Mucosa of rectum (tissue), 2 donors: ENCODE data around the gene KEL.
"Not testable (repeated sequence)": the region's sequence is repeated elsewhere in the genome, so short reads cannot be mapped to it uniquely, and the experiment has no call there.

Source experiments
- H3K27ac ChIP-seq, 2 donors: one replicate each; pipeline ENCODE4 v1.7.0; 2013; ENCODE audit warnings: inconsistent platforms in 2 of 2, low read depth in 2 of 2, low read length in 2 of 2
- H3K27me3 ChIP-seq, 2 donors: one replicate each; pipeline ENCODE4 v1.7.0; 2013; ENCODE audit warnings: low read length in 2 of 2; ENCODE audit not compliant: control insufficient read depth in 2 of 2, insufficient read depth in 2 of 2
- H3K36me3 ChIP-seq, 2 donors: one replicate each; pipeline ENCODE4 v1.7.0; 2013; ENCODE audit warnings: low read length in 2 of 2; ENCODE audit not compliant: control insufficient read depth in 2 of 2, insufficient read depth in 2 of 2
- H3K4me1 ChIP-seq, 2 donors: one replicate each; pipeline ENCODE4 v1.7.0; 2013; ENCODE audit warnings: low read length in 2 of 2, mild to moderate bottlenecking in 1 of 2; ENCODE audit not compliant: control insufficient read depth in 2 of 2, insufficient read depth in 2 of 2
- H3K4me3 ChIP-seq, 2 donors: one replicate each; pipeline ENCODE4 v1.7.0; 2013; ENCODE audit warnings: low read length in 2 of 2
- H3K9ac ChIP-seq, 2 donors: one replicate each; pipeline ENCODE4 v1.7.0; 2013; ENCODE audit warnings: low read length in 2 of 2, low read depth in 1 of 2, mild to moderate bottlenecking in 1 of 2
- H3K9me3 ChIP-seq, 2 donors: one replicate each; pipeline ENCODE4 v1.7.0; 2013; ENCODE audit warnings: low read length in 2 of 2; ENCODE audit not compliant: control insufficient read depth in 2 of 2
- donor health status: healthy.
- donor health status: Normal muscosa, but diverticular disease.

The KEL gene

GRCh38 chr7:142998966-142999365, 36.8 kb upstream of the KEL start:
- H3K27me3 ChIP-seq = no peaks in the 10 kb centered on the region
- no peak overlapping the region for H3K27ac ChIP-seq
- H3K9ac ChIP-seq = no peak overlapping the region
- no peak overlapping the region for H3K4me3 ChIP-seq
- H3K9me3 ChIP-seq = no peaks in the 10 kb centered on the region
- H3K4me1 ChIP-seq = peaks cover 3 to 9% of the 10 kb centered on the region in 2 donors
- H3K36me3 ChIP-seq = no peaks in the 10 kb centered on the region

GRCh38 chr7:142997456-142997989, 35.4 kb upstream of the KEL start:
- Histone ChIP-seq H3K4me3 (no peak overlapping the region), H3K27me3 (peaks cover 0 to 2% of the 10 kb centered on the region in 2 donors), H3K9me3 (no peaks in the 10 kb centered on the region), H3K27ac (no peak overlapping the region), H3K4me1 (no peaks in the 10 kb centered on the region), H3K36me3 (no peaks in the 10 kb centered on the region), H3K9ac (no peak overlapping the region)

GRCh38 chr7:142992427-142992826, 30.3 kb upstream of the KEL start:
- no peak overlapping the region for H3K27ac ChIP-seq
- peaks cover 0 to 2% of the 10 kb centered on the region in 2 donors for H3K27me3 ChIP-seq
- H3K9me3 ChIP-seq = no peaks in the 10 kb centered on the region
- no peaks in the 10 kb centered on the region for H3K4me1 ChIP-seq
- H3K4me3 ChIP-seq = no peak overlapping the region
- H3K36me3 ChIP-seq = no peaks in the 10 kb centered on the region
- H3K9ac ChIP-seq = no peak overlapping the region

GRCh38 chr7:142984297-142984696, 22.1 kb upstream of the KEL start:
- H3K27ac ChIP-seq = no peak overlapping the region
- no peaks in the 10 kb centered on the region for H3K9me3 ChIP-seq
- no peak overlapping the region for H3K4me3 ChIP-seq
- no peaks in the 10 kb centered on the region for H3K27me3 ChIP-seq
- no peak overlapping the region for H3K9ac ChIP-seq
- H3K4me1 ChIP-seq = no peaks in the 10 kb centered on the region
- H3K36me3 ChIP-seq = no peaks in the 10 kb centered on the region

GRCh38 chr7:142983825-142984224, 21.7 kb upstream of the KEL start:
- H3K9ac ChIP-seq = no peak overlapping the region
- no peak overlapping the region for H3K27ac ChIP-seq
- no peaks in the 10 kb centered on the region for H3K9me3 ChIP-seq
- no peak overlapping the region for H3K4me3 ChIP-seq
- H3K4me1 ChIP-seq = no peaks in the 10 kb centered on the region
- no peaks in the 10 kb centered on the region for H3K36me3 ChIP-seq
- no peaks in the 10 kb centered on the region for H3K27me3 ChIP-seq

- H3K27ac ChIP-seq, H3K4me3 ChIP-seq, H3K9me3 ChIP-seq, H3K4me1 ChIP-seq, H3K27me3 ChIP-seq, H3K9ac ChIP-seq, H3K36me3 ChIP-seq: not testable (repeated sequence)
Observed at GRCh38 chr7:142978402-142978801, 16.2 kb upstream of the KEL start.

- H3K9ac ChIP-seq = no peak overlapping the region
- H3K27me3 ChIP-seq = no peaks in the 10 kb centered on the region
- no peaks in the 10 kb centered on the region for H3K4me1 ChIP-seq
- H3K4me3 ChIP-seq = no peak overlapping the region
- H3K27ac ChIP-seq = no peak overlapping the region
- H3K9me3 ChIP-seq = no peaks in the 10 kb centered on the region
- no peaks in the 10 kb centered on the region for H3K36me3 ChIP-seq
Observed at GRCh38 chr7:142974626-142975025, 12.5 kb upstream of the KEL start.

- H3K4me1 ChIP-seq = no peaks in the 10 kb centered on the region
Observed at GRCh38 chr7:142969183-142969582, 7.0 kb upstream of the KEL start.

GRCh38 chr7:142968229-142968628, 6.1 kb upstream of the KEL start:
- H3K9ac ChIP-seq = no peak overlapping the region
- no peaks in the 10 kb centered on the region for H3K36me3 ChIP-seq
- no peak overlapping the region for H3K4me3 ChIP-seq
- no peaks in the 10 kb centered on the region for H3K4me1 ChIP-seq
- H3K9me3 ChIP-seq = no peaks in the 10 kb centered on the region
- no peak overlapping the region for H3K27ac ChIP-seq
- no peaks in the 10 kb centered on the region for H3K27me3 ChIP-seq

More at GRCh38 chr7:142969183-142969582, 7.0 kb upstream of the KEL start:
- Histone ChIP-seq H3K27ac (no peak overlapping the region), H3K9me3 (no peaks in the 10 kb centered on the region), H3K9ac (no peak overlapping the region), H3K36me3 (no peaks in the 10 kb centered on the region), H3K27me3 (no peaks in the 10 kb centered on the region), H3K4me3 (no peak overlapping the region)

GRCh38 chr7:142964502-142965246, 2.5 kb upstream of the KEL start:
- Histone ChIP-seq H3K4me1 (no peaks in the 10 kb centered on the region), H3K9ac (no peak overlapping the region), H3K9me3 (no peaks in the 10 kb centered on the region), H3K27me3 (no peaks in the 10 kb centered on the region), H3K27ac (no peak overlapping the region), H3K36me3 (no peaks in the 10 kb centered on the region), H3K4me3 (no peak overlapping the region)
